Kidney tubule cell (primary cell): ENCODE data around the gene ITPKB.

Source experiments
- DNase-seq: peaks from one replicate; pipeline ENCODE4 v3.0.0-alpha.2; 2018; ENCODE audit warnings: low spot score

The ITPKB gene

GRCh38 chr1:226637147-226637935 lies 101.7 kb downstream of the ITPKB start:
- DNase-seq: no peak

- no peak for DNase-seq
Measured at GRCh38 chr1:226636847-226637096, 102.3 kb downstream of the ITPKB start.

GRCh38 chr1:226635456-226635941 lies 103.6 kb downstream of the ITPKB start:
- no peak for DNase-seq

GRCh38 chr1:226634611-226635246 lies 104.4 kb downstream of the ITPKB start:
- DNase-seq: no peak

- DNase-seq: peak; percentile 62
Measured at GRCh38 chr1:226634166-226634588, 104.9 kb downstream of the ITPKB start.

GRCh38 chr1:226633541-226634165 lies 105.4 kb downstream of the ITPKB start:
- DNase-seq: no peak

- no peak for DNase-seq
Measured at GRCh38 chr1:226632922-226633351, 106.1 kb downstream of the ITPKB start.

- no peak for DNase-seq
Measured at GRCh38 chr1:226632169-226632879, 106.8 kb downstream of the ITPKB start.

- no peak for DNase-seq
Measured at GRCh38 chr1:226631229-226632000, 107.7 kb downstream of the ITPKB start.

GRCh38 chr1:226630592-226630991 lies 108.5 kb downstream of the ITPKB start:
- no peak for DNase-seq

GRCh38 chr1:226629896-226630550 lies 109.1 kb downstream of the ITPKB start:
- no peak for DNase-seq

GRCh38 chr1:226629210-226629895 lies 109.7 kb downstream of the ITPKB start:
- no peak for DNase-seq

- DNase-seq: no peak
Measured at GRCh38 chr1:226628612-226629155, 110.4 kb downstream of the ITPKB start.

- no peak for DNase-seq
Measured at GRCh38 chr1:226627924-226628611, 111.0 kb downstream of the ITPKB start.

GRCh38 chr1:226627050-226627755 lies 111.9 kb downstream of the ITPKB start:
- DNase-seq: no peak

GRCh38 chr1:226626577-226626956 lies 112.5 kb downstream of the ITPKB start:
- peak; percentile 67 for DNase-seq

GRCh38 chr1:226625832-226626576 lies 113.1 kb downstream of the ITPKB start:
- no peak for DNase-seq

- no peak for DNase-seq
Measured at GRCh38 chr1:226625326-226625725, 113.8 kb downstream of the ITPKB start.
